Panc1 (cell line): Measurements from ENCODE around the gene ATR.

Source experiments
- POLR2AphosphoS5 ChIP-seq: IDR thresholded peaks from 2 replicates; pipeline ENCODE4 v1.6.1; 2012; ENCODE audit warnings: mild to moderate bottlenecking, low read depth, low read length, moderate library complexity
- SIN3A ChIP-seq: IDR thresholded peaks from 2 replicates; pipeline ENCODE4 v1.6.1; 2012; ENCODE audit warnings: low read depth, mild to moderate bottlenecking, low read length, moderate library complexity, borderline replicate concordance; ENCODE audit not compliant: insufficient read depth
- TCF7L2 ChIP-seq: IDR thresholded peaks from 2 replicates; pipeline ENCODE4 v1.6.1; 2011; ENCODE audit warnings: mild to moderate bottlenecking, low read depth, low read length, inconsistent platforms
- TF ChIP-seq, protein P1 (sequence below): fragments of 450-650 bp; IDR thresholded peaks from 2 replicates; pipeline ENCODE4 v1.5.1; 2017; ENCODE audit warnings: mild to moderate bottlenecking
- TF ChIP-seq, protein P2 (sequence below), 2 experiments: IDR thresholded peaks; 2 replicates each; pipeline ENCODE4 v1.6.1; 2011 to 2012; ENCODE audit warnings: low read depth in 2 of 2, control low read depth in 1 of 2, low read length in 1 of 2, mild to moderate bottlenecking in 1 of 2, moderate library complexity in 1 of 2; ENCODE audit not compliant: insufficient read depth in 1 of 2

DNA sequence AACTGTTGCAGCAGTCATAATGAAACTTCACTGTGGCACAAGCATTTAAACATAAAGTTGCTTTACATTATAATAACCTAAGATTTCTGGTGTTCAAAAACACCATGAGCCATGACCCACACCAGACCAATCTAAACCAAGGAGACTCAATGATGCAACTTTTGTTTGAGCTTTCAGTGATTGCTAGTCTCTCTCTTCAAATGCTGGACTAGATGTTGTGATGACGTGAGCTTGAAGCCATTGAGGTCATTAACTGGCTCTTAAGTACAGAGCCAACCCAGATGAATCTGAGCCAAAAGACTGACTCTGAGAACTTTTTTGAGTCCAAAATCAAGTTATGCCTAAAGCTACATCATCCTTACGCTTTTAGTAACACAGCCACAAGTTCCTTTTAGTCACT is 36.5 kb downstream of the ATR start:
- TF ChIP-seq, protein P1, sequence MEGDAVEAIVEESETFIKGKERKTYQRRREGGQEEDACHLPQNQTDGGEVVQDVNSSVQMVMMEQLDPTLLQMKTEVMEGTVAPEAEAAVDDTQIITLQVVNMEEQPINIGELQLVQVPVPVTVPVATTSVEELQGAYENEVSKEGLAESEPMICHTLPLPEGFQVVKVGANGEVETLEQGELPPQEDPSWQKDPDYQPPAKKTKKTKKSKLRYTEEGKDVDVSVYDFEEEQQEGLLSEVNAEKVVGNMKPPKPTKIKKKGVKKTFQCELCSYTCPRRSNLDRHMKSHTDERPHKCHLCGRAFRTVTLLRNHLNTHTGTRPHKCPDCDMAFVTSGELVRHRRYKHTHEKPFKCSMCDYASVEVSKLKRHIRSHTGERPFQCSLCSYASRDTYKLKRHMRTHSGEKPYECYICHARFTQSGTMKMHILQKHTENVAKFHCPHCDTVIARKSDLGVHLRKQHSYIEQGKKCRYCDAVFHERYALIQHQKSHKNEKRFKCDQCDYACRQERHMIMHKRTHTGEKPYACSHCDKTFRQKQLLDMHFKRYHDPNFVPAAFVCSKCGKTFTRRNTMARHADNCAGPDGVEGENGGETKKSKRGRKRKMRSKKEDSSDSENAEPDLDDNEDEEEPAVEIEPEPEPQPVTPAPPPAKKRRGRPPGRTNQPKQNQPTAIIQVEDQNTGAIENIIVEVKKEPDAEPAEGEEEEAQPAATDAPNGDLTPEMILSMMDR = no peak
- TF ChIP-seq POLR2AphosphoS5 (no peak), SIN3A (no peak), TCF7L2 (no peak)
- TF ChIP-seq, protein P2, sequence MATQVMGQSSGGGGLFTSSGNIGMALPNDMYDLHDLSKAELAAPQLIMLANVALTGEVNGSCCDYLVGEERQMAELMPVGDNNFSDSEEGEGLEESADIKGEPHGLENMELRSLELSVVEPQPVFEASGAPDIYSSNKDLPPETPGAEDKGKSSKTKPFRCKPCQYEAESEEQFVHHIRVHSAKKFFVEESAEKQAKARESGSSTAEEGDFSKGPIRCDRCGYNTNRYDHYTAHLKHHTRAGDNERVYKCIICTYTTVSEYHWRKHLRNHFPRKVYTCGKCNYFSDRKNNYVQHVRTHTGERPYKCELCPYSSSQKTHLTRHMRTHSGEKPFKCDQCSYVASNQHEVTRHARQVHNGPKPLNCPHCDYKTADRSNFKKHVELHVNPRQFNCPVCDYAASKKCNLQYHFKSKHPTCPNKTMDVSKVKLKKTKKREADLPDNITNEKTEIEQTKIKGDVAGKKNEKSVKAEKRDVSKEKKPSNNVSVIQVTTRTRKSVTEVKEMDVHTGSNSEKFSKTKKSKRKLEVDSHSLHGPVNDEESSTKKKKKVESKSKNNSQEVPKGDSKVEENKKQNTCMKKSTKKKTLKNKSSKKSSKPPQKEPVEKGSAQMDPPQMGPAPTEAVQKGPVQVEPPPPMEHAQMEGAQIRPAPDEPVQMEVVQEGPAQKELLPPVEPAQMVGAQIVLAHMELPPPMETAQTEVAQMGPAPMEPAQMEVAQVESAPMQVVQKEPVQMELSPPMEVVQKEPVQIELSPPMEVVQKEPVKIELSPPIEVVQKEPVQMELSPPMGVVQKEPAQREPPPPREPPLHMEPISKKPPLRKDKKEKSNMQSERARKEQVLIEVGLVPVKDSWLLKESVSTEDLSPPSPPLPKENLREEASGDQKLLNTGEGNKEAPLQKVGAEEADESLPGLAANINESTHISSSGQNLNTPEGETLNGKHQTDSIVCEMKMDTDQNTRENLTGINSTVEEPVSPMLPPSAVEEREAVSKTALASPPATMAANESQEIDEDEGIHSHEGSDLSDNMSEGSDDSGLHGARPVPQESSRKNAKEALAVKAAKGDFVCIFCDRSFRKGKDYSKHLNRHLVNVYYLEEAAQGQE (IDR thresholded peaks at IDR 0.05; ENCODE audit: insufficient read depth in 1 of 2, low read depth in 2 of 2, low read length in 1 of 2) = no peak
